Measurements from ENCODE around the gene HS3ST3B1.

The HS3ST3B1 gene

GRCh38 chr17:14303343-14304221, 2.7 kb downstream of the HS3ST3B1 start:
- Histone ChIP-seq H3K4me1 (ENCODE audit: control insufficient read depth, insufficient read depth, low read length) (peaks cover 25% of the 10 kb centered on the region), H3K27ac (ENCODE audit: extremely low read depth, low read depth, low read length) (0 out of 2 replicates have a peak overlapping the region, but pooled peaks have one; percentile 94), H3K4me3 (ENCODE audit: low read depth, low read length) (no peak overlapping the region), H3K9me3 (ENCODE audit: control insufficient read depth, insufficient read depth, low read depth, low read length) (no peaks in the 10 kb centered on the region), H3K36me3 (ENCODE audit: control insufficient read depth in 2 of 2, insufficient read depth in 1 of 2, low read length in 2 of 2) (no peaks in the 10 kb centered on the region)
- ChIA-PET POLR2A (no interaction called here), CTCF (interaction anchor here (0.5 to 3.3 kb wide), 5 partner anchors 20 to 710 kb away, joined by 3 to 21 read pairs (median 3); no protein-coding TSS in a partner anchor)
- peak; percentile 43 for TF ChIP-seq ZBTB20 (tag by site-specific recombination; IDR thresholded peaks at IDR 0.05)
- TF ChIP-seq ZNF510 (tag by site-specific recombination; IDR thresholded peaks at IDR 0.05; ENCODE audit: insufficient replicate concordance), result no peak

GRCh38 chr17:14304222-14304772, 3.4 kb downstream of the HS3ST3B1 start:
- Histone ChIP-seq H3K27ac (ENCODE audit: extremely low read depth, low read depth, low read length) (no peak overlapping the region), H3K4me1 (ENCODE audit: control insufficient read depth, insufficient read depth, low read length) (peaks cover 26% of the 10 kb centered on the region), H3K4me3 (ENCODE audit: low read depth, low read length) (no peak overlapping the region), H3K36me3 (ENCODE audit: control insufficient read depth in 2 of 2, insufficient read depth in 1 of 2, low read length in 2 of 2) (no peaks in the 10 kb centered on the region), H3K9me3 (ENCODE audit: control insufficient read depth, insufficient read depth, low read depth, low read length) (no peaks in the 10 kb centered on the region)
- no peak for TF ChIP-seq ZNF501 (tag by site-specific recombination; IDR thresholded peaks at IDR 0.05)
- no peak for TF ChIP-seq RBAK (tag by site-specific recombination; IDR thresholded peaks at IDR 0.05)
- no peak for TF ChIP-seq PRDM4 (tag by site-specific recombination; IDR thresholded peaks at IDR 0.05)
- ChIA-PET CTCF (no interaction called here), POLR2A (no interaction called here)

- ChIA-PET CTCF (interaction anchor here (1.4 kb wide), 1 partner anchor 711 kb away, joined by 3 read pairs; no protein-coding TSS in a partner anchor), POLR2A (no interaction called here)
- peaks cover 30% of the 10 kb centered on the region for H3K4me1 ChIP-seq (ENCODE audit: control insufficient read depth, insufficient read depth, low read length)
- no peak overlapping the region for H3K27ac ChIP-seq (ENCODE audit: extremely low read depth, low read depth, low read length)
- no peak overlapping the region for H3K4me3 ChIP-seq (ENCODE audit: low read depth, low read length)
- no peaks in the 10 kb centered on the region for H3K36me3 ChIP-seq (ENCODE audit: control insufficient read depth in 2 of 2, insufficient read depth in 1 of 2, low read length in 2 of 2)
- no peaks in the 10 kb centered on the region for H3K9me3 ChIP-seq (ENCODE audit: control insufficient read depth, insufficient read depth, low read depth, low read length)
- peak; percentile 98 for TF ChIP-seq ZBTB17 (tag by site-specific recombination; IDR thresholded peaks at IDR 0.05)
- peak; percentile 48; the same call in 1 of the 2 replicates for TF ChIP-seq ZNF600 (tag by site-specific recombination; IDR thresholded peaks at IDR 0.05)
- TF ChIP-seq ZNF132 (tag by site-specific recombination; IDR thresholded peaks at IDR 0.05; ENCODE audit: borderline replicate concordance), result no peak
- TF ChIP-seq PRDM10 (tag by site-specific recombination; IDR thresholded peaks at IDR 0.05), result peak; percentile 97
Observed at GRCh38 chr17:14304773-14305517, 4.1 kb downstream of the HS3ST3B1 start.
